ENCODE measurements around the gene FZD7. TPM values are rescaled to one million over a fixed set of nuclear protein-coding genes. Genes with fewer than 3 reads are reported as not detected.

The FZD7 gene
- total and polyA plus RNA-seq, 9 of the 15 experiments (the other 6 are each of a cell fraction or from before 2014, with no cell fraction given), result 0.11 to 2.4 (median 0.69) TPM

DNA sequence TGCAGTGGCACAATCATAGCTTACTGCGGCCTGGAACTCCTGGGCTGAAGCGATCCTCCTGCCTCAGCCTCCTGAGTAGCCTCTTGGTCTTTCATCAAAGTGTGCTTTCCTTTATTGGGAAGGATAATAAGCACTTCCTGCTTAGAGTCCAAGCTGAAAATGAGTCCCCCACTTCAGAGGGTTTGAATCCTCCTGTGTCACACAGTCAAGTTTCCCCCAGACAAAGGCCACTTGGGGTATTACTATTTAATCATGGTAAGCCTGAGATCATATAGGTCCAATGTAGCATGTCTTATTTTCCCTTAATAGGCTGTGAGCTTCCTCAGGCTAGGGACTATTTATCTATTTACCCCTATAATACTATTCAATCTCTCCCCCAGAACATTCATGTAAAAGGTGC, 28.0 kb downstream of the FZD7 start:
- intact Hi-C loops (cut with micrococcal nuclease), result no loop called here
- TF ChIP-seq SOX6 (IDR thresholded peaks at IDR 0.05) (no peak), GABPB2 (CRISPR knock-in tag; conservative IDR thresholded peaks at IDR 0.05) (no peak), RAD21 (CRISPR knock-in tag; conservative IDR thresholded peaks at IDR 0.05 in 1 of 2, IDR thresholded peaks at IDR 0.05 in 1 of 2) (no peak), ZNF212 (CRISPR knock-in tag; IDR thresholded peaks at IDR 0.05) (no peak), SREBF2 (CRISPR knock-in tag; IDR thresholded peaks at IDR 0.05) (no peak), ZNF436 (CRISPR knock-in tag; IDR thresholded peaks at IDR 0.05) (no peak)
- TF ChIP-seq, protein P1, sequence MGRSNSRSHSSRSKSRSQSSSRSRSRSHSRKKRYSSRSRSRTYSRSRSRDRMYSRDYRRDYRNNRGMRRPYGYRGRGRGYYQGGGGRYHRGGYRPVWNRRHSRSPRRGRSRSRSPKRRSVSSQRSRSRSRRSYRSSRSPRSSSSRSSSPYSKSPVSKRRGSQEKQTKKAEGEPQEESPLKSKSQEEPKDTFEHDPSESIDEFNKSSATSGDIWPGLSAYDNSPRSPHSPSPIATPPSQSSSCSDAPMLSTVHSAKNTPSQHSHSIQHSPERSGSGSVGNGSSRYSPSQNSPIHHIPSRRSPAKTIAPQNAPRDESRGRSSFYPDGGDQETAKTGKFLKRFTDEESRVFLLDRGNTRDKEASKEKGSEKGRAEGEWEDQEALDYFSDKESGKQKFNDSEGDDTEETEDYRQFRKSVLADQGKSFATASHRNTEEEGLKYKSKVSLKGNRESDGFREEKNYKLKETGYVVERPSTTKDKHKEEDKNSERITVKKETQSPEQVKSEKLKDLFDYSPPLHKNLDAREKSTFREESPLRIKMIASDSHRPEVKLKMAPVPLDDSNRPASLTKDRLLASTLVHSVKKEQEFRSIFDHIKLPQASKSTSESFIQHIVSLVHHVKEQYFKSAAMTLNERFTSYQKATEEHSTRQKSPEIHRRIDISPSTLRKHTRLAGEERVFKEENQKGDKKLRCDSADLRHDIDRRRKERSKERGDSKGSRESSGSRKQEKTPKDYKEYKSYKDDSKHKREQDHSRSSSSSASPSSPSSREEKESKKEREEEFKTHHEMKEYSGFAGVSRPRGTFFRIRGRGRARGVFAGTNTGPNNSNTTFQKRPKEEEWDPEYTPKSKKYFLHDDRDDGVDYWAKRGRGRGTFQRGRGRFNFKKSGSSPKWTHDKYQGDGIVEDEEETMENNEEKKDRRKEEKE (IDR thresholded peaks at IDR 0.05; ENCODE audit: borderline replicate concordance in 1 of 2, control insufficient read depth in 1 of 2, low read depth in 2 of 2, low read length in 1 of 2), result no peak
- TF ChIP-seq, protein P2, sequence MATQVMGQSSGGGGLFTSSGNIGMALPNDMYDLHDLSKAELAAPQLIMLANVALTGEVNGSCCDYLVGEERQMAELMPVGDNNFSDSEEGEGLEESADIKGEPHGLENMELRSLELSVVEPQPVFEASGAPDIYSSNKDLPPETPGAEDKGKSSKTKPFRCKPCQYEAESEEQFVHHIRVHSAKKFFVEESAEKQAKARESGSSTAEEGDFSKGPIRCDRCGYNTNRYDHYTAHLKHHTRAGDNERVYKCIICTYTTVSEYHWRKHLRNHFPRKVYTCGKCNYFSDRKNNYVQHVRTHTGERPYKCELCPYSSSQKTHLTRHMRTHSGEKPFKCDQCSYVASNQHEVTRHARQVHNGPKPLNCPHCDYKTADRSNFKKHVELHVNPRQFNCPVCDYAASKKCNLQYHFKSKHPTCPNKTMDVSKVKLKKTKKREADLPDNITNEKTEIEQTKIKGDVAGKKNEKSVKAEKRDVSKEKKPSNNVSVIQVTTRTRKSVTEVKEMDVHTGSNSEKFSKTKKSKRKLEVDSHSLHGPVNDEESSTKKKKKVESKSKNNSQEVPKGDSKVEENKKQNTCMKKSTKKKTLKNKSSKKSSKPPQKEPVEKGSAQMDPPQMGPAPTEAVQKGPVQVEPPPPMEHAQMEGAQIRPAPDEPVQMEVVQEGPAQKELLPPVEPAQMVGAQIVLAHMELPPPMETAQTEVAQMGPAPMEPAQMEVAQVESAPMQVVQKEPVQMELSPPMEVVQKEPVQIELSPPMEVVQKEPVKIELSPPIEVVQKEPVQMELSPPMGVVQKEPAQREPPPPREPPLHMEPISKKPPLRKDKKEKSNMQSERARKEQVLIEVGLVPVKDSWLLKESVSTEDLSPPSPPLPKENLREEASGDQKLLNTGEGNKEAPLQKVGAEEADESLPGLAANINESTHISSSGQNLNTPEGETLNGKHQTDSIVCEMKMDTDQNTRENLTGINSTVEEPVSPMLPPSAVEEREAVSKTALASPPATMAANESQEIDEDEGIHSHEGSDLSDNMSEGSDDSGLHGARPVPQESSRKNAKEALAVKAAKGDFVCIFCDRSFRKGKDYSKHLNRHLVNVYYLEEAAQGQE (IDR thresholded peaks at IDR 0.05; ENCODE audit: borderline replicate concordance), result no peak
- TF ChIP-seq, protein P2 (CRISPR knock-in tag; IDR thresholded peaks at IDR 0.05; ENCODE audit: low read depth), result no peak
- TF ChIP-seq, protein P3, sequence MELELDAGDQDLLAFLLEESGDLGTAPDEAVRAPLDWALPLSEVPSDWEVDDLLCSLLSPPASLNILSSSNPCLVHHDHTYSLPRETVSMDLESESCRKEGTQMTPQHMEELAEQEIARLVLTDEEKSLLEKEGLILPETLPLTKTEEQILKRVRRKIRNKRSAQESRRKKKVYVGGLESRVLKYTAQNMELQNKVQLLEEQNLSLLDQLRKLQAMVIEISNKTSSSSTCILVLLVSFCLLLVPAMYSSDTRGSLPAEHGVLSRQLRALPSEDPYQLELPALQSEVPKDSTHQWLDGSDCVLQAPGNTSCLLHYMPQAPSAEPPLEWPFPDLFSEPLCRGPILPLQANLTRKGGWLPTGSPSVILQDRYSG (tag; conservative IDR thresholded peaks at IDR 0.05; ENCODE audit: low read depth), result no peak

More for the DNA sequence above, 28.0 kb downstream of the FZD7 start:
- H3K4me1 ChIP-seq (replicated peaks in 1 of 2; ENCODE audit: control insufficient read depth in 2 of 2, insufficient read depth in 2 of 2, low read length in 2 of 2), result no peaks in the 10 kb centered on the region; a peak in 1 of 5 replicates
- no peak for DNase-seq (ENCODE audit: extremely low read depth in 1 of 4, low spot score in 3 of 4)
- no peak overlapping the region for H3K4me3 ChIP-seq
- FAIRE-seq, result no peak
- POLR2A ChIA-PET, result no interaction called here
- no peak for ATAC-seq
- in situ Hi-C loops (cut with MboI), result no loop called here
- BruUV-seq (replicated peaks), result no TSS peak
- no peaks in the 10 kb centered on the region for H3K9me3 ChIP-seq (replicated peaks; ENCODE audit: control insufficient read depth, insufficient read depth, low read depth, low read length)
- no peaks in the 10 kb centered on the region for H3K9me1 ChIP-seq (ENCODE audit: control insufficient read depth, insufficient read depth, low read length)
- H3K4me2 ChIP-seq (ENCODE audit: insufficient read depth, low read length), result no peak overlapping the region
- H2AFZ ChIP-seq (ENCODE audit: low read depth, low read length), result no peak overlapping the region
- CTCF ChIA-PET (ENCODE audit: low intra/inter-chr PET ratio), result no interaction called here
- no peak overlapping the region for H3K9ac ChIP-seq (ENCODE audit: insufficient read depth in 1 of 2, low read depth in 2 of 2, low read length in 2 of 2)
- no peaks in the 10 kb centered on the region for H3K27me3 ChIP-seq (ENCODE audit: control insufficient read depth in 2 of 2, insufficient read depth in 2 of 2, low read length in 2 of 2)
- no peaks in the 10 kb centered on the region for H3K36me3 ChIP-seq (ENCODE audit: control insufficient read depth, insufficient read depth, low read length)
- no peak overlapping the region for H3K27ac ChIP-seq (ENCODE audit: extremely low read depth, low read depth, low read length)
- H3K79me2 ChIP-seq (ENCODE audit: control insufficient read depth, insufficient read depth, low read length), result no peaks in the 10 kb centered on the region
- whole genome bisulfite sequencing (ENCODE audit: insufficient coverage, low coverage, missing lambda C conversion rate), result 0% methylated on average over 2 of the region's 2 CpGs
- no peaks in the 10 kb centered on the region for H4K20me1 ChIP-seq (replicated peaks; ENCODE audit: control insufficient read depth, insufficient read depth, low read length)

Measured in K562 (cell line).